Activated T-cell treated with anti-CD3 and anti-CD28 coated beads for 48 hours (primary cell): ENCODE data around the gene LMBRD1.
"Not testable (repeated sequence)": the region's sequence is repeated elsewhere in the genome, so short reads cannot be mapped to it uniquely, and the experiment has no call there.

Experiments used
- DNase-seq: peaks from one replicate; pipeline ENCODE4 v3.0.0-alpha.2; 2020; ENCODE audit warnings: low read depth

LMBRD1 gene

DNA sequence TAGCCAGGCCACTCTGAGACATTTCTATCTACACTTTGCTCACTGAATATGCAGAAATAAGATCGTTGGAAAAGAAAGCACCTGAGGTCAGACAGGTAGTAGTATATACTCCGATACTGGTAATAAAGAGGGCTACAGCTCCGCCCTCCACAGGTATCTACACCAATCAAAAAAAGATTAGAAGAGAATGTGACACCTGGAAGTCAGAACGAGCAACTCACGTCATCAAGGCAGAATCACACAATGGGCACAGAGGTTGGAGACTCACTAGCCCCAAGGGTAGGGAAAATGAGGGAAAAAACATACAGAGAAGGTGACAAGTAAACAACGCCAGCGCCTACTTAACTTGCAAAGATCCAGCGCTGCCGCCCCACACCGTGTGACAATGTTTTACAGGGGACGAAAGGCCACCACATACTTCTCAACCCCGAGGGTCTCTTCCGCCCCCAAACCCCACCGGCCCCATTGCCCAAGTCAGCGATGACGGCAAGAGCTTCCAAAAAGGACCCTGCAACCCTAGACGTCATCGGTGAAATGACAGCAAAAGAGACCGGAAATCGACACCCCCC, 653 bp downstream of the LMBRD1 start:
- no peak for DNase-seq

DNA sequence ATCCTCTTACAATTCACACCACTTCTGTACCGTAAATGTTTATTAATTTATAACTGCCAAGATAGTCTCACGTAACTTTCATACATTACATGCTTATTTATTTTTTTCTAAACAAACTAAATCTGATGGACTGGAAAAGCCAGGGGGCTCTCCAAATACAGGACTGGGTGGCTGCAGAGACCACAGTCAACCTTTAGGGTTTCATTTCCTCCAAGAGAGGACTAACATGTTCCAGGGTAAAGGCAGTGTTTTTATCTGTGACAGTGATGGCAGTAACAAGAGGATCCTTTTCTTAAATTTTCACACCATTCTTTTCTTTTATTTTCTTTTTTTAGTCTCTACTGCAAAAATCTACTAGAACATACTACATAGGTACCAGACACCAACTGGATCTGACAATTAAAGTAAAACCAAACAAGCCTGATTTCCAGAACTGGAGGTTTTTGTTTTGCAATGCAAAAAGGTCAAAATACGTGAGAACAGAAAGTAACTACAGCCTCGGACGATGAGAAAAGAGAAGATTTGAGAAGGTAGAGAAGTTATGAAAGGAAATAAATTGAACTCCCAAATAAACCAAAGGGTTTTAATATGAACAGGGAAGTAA, 1.2 kb downstream of the LMBRD1 start:
- no peak for DNase-seq

DNA sequence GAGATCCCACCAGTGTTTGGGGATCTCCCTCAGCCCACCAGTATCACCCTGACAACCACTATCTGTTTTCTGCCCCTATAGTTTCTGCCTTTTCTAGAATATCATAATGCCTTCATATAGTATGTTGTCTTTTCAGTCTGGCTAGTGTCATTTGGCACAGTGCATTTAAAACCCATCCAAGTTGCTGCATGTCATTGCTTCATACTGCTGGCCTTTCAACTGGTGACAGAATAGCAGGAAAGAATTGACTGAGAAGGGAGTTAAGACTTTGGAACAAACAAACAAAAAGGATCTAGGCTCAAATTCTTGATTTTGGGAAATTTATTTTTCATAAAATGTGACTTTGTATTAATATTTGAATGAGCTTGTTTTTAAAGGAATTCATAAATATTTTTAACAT, 4.5 kb downstream of the LMBRD1 start:
- DNase-seq: no peak

DNA sequence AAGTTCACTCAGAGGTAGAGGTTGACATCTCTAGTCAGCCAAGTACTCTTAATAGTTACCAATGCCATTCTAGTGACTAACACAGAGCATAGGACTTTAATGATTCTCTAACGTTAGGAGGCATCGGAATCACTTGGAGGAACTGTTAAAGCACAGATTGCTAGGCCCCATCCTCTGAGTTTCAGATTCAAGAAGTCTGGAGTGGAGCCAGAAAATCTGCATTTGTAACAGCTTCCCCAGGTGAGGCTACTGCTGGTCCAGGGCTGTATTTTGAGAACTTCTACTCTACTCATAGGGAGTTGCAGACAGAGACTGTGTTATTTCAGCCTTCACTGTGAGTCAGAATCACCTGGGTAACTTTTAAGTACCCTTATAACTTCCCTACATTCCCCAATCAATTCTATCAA, 5.7 kb downstream of the LMBRD1 start:
- no peak for DNase-seq

DNA sequence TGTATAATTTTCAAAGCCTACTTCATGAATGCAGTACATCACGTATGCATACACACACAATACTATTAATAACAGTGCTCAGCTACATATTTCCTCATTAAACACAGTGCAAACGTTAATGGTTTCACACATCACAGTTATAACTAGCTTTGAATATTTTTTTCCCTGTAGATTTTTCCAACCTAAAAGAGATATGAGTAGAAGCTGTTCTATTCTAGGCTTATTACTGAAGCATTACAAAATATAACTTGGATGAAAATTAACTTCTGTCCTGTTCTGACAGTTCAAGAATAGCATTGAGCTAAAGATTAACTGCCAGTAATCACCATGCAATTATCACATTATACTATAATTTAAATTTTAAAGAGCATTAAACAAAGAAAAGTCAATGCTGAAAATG, 6.2 kb downstream of the LMBRD1 start:
- no peak for DNase-seq

DNA sequence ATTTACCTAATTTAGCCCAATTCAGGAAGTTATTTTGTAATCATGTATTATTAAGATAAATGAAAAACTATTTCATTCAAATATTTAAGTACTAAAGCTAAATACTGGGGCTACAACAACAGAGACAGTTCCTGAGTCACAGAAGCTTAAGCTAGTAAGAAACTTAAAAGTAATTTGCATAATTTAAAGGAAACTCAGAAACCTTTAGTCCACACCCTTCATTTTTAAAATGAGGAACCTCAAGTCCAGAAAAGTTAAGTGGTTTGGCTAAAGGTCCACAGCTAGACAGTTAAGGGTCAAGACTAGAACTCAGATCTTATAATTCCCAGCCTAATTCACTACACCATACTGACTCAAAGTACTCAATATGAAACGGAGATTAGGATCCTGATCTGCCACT, 7.2 kb downstream of the LMBRD1 start:
- DNase-seq: no peak

DNA sequence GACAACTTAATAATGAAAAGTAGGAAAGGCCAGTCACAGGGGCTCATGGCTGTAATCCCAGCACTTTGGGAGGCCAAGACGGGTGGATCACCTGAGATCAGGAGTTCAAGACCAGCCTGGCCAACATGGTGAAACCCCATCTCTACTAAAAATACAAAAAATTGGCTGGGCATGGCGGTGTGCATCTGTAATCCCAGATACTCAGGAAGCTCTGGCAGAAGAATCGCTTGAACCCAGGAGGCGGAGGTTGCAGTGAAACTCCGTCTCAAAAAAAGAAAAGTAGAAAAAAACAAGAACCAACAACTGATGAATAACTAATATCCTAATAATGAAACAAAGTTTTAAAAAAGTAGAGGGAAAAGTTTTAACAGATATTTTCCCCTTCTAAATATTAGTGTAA, 9.4 kb downstream of the LMBRD1 start:
- not testable (repeated sequence) for DNase-seq

DNA sequence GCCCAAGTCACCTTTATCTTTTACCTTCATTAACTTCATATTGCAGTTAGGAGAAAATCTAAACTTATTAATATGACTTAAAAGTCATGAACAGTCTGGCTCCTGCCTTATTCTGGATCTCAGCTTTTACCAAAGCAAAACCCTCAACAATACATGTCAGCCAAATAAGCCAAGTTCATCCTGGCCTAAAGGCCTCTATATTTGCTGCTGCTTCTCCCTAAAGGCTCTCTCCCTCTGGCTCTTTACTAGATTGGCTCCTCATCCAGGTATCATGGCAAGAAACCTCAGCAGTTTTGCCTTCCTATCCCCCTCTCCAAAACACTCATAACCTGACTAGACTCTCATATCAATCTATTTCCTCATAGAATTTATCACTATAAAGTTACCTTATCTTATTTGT, 11.1 kb downstream of the LMBRD1 start:
- DNase-seq: no peak

DNA sequence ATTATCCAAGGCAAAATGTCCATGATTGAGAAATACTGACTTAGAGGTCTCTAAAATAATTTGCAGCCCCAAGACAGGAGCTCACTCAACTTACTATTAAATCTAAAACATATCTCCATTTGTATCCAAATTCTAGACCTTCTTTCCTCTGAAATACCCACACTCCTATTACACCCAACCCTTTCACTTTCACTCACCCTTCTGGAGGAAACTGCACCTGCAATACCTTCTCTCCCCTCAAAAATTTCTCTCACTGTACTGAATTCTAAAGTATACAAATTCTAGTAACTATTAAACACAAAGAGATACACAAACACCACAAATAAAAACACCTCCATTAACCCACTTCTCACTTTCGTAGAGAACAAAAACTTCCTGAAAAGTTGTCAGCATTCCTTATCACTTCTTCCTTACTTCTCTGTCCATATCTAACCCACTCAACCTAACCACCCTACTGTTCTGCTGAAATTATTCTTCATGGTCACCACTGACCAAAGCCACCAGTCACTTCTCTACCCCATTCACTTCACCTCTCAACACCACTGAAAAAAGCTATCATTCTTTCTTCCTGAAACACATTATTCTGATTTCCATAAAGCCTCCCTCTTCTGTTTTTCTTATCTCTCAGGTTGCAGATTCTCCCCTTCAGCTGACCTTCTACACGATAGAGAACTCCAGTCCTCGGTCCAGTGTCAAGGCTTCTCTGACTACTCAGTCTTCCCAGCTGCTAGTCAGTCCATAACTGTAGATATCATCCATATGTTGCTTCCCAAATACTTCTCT, 12.0 kb downstream of the LMBRD1 start:
- no peak for DNase-seq

DNA sequence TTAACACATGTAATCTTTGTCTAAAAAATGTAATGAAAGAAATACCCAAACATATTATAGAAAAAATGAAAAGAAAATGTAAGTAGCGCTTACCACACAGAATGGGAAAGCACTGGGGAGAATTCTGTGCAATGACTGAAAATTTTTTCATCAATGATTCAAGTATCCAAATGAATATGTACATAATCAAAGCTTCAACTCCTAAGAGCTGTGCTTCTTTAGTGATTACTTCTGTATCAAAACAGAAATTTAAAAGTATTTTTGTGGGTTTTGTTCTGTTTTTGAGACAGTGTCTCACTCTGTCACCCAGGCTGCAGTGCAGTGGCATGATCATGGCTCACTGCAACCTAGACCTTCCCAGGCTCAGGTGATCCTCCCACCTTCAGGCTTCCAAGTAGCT, 13.7 kb downstream of the LMBRD1 start:
- no peak for DNase-seq

DNA sequence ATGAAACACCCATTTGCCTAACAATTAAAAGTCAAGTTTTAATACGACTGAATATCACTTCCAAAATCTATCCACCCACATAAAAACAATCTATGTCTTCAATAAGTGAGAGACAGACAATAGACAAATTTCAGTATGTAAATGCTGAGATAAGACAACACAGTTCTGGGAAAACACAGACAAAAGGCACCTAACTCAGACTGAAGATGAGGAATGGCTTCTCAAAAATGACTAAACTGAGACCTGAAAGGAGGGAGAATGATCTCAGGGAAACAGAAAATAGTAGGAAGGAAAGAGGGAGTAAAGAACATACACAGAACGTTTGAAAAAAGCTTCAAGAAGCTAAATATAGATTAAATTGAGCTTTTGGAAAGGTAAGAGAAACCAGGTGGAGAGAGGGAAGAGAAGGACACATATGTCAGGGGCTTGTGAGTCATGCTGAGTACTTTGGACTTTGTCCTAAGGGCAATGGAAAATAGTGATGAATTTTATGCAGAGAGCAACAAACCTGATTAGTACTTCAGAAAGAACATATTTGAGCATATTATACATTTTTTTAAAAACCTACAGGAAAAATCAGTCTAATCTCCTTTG, 16.1 kb downstream of the LMBRD1 start:
- no peak for DNase-seq

DNA sequence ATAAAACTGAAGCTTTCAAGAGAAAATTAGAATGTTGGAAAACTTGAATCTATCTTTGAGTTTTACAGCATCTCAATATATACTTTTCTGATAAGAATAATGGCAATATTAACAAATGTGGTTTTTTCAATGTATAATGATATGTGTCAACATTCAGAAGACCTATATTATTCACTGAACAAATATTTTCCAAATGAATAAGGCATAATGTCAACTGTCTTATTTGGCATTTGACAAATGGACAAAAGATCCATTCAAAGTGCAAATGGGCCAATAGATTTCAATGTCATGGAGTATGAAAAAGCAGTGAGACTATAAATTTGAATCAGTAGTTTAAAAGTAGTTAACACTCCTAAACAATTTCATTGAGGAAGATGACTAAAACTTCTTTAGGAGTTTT, 20.9 kb downstream of the LMBRD1 start:
- DNase-seq: no peak

DNA sequence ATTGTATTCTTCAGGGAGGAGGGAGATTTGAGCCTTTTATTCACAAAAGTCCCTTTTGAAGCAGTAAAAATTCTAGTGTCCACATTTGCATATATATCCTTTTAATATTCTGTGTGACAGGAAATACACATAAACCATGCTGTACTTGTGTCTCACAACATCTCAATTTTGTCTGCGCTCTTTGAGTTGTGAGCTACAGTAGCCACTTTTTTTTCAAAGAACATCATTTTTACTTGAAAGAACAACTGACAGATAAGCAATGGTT, 21.3 kb downstream of the LMBRD1 start:
- DNase-seq: no peak

DNA sequence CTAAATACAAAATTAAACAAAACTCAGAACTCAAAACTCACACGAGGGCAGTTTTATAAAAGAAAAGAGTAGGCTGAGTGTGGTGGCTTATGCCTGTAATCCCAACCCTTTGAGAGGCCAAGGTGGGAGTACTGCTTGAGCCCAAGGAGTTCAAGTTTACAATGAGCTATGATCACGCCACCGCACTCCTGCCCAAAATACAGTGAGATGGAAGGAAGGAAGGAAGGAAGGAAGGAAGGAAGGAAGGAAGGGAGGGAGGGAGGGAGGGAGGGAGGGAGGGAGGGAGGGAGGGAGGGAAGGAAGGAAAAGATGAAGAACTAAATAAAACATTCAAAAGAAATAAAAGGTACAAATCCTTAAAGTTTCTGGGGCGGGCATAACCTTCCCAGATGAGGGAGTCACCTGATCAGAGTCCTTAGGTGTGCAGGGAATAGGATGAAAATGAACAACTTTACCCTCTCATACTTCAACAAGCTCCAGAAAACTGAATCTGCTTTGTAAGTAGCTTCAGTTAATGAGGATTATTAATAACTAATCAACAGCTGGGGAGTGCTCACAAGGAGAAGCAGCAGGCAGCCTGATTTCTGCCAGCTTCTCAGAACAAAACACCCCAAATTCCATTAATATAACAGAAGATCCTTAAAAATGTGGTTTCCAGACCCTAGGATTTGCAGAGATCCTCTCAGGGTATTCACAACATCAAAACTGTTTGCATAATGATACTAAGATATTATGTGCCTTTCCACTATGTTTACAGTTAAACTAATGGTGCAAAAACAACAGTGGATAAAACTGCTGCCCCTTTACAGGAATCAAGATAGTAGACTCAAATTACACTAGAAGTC, 21.8 kb downstream of the LMBRD1 start:
- DNase-seq: no peak

DNA sequence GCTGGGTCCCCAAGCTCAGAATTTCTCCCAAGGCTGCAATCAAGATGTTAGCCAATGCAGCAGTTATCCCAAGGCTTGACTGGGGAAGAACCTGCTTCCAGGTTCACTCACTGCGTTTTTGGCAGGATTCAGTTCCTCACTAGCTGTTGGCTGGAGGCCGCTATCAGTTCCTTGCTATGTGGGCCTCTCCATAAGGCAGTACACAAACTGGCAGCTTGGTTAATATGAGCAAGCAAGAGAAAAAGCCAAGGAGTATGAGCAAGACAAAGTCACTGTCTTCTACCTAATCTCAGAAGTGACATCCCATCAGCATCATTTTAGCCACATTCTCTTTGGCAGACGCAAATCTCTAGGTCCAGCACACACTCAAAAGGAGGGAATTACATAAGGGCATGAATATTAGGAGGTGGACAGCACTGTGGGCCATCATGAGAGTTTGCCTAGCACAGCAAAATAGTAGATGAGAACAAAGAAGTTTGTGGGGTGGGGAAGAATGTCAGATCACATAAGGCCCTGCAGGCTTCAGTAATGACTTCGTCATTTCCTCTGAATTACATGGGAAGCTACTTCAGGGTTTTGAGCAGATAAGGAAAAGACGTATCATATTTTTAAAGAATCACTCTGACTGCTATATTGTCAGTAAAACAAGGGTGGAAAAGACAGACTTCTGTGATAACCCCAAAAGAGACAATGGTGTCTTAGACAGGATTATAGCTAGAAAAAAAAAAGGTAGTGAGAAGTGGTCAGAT, 25.5 kb downstream of the LMBRD1 start:
- no peak for DNase-seq

DNA sequence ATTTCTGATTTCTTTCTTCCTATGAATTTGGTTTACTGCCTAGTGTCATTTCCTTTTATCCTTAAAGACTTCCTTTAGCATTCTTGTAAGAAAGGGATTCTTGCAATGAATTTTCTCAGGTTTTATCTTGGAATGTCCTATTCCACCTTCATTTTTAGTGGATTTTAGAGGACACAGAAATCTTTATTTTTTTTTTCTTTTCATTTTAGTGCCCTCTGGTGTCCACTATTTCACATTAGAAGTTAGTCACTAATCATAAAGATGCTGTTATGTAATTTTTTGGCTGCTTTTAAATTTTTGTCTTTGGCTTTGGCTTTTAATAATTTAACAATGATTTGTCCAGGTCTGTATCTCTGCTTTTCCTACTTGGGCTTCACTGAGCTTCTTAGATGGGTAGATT, 28.1 kb downstream of the LMBRD1 start:
- no peak for DNase-seq

DNA sequence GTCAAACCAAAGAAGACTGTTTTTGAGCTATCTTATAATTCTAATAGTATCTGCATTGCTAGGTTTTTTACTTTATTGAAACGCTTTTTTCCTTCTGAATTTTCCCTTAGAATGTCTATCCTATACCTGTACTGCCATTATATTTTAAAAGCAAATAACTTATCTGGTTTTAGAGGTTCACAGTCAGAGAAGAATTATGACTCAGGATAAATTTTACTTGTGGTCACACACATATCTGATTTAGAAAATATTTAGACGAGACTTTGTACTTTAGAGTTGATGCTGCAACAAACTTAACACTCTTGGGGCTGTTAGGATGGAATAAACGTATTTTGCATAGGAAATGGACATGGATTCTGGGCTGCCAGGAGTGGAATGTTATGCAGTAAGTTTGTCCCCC, 33.0 kb downstream of the LMBRD1 start:
- DNase-seq: no peak

DNA sequence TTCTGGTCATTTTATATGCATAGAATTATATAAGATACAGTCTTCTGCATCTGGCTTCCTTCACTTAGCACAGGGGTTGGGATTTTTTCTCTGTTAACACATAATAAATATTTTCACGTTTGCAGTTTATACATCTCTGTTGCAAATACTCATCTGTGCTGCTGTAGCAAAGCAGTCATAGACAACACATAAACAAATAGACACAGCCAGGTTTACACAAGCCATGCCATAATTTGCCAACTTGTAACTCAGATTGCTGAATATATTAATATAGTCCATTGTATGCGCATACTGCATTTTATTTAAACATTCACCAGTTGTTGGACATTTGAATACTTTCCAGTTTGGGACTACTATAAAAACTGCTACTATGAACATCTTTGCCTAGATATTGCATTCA, 35.0 kb downstream of the LMBRD1 start:
- no peak for DNase-seq

DNA sequence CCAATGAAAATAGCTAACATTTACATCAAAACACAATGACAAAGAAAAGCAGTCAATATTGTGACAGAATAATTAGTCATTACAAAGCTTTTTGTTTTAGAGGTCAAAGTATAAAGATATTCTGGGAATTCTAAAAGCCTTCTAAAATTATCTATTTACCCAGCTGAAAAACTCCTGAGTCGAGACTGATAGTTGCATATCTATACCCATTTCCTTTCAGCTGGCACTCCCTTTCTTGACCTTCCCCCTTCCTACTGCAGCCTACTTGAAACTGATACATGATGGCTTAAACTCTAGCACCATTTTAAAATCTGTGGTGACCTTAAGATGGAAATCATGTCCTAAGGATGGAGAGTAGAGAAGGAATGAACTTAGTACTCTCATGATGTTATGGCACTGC, 38.6 kb downstream of the LMBRD1 start:
- no peak for DNase-seq

DNA sequence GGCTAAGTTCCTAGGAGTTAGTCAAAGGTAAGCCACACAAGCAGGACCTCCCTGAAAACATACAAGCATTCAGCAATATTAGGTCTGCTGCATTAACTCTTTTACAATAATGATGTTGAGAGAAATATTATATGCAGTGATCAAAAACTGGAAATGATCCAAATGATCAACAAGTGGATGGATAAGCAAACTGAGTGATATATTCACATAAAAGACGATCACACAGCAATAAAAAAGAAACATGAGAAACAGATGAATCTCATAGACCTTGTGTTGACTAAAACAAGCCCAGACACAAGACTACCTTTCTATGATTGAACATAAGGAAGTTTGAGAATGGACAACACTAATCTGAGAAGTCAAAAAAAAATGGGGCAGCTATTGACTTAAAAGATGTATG, 39.9 kb downstream of the LMBRD1 start:
- DNase-seq: no peak

DNA sequence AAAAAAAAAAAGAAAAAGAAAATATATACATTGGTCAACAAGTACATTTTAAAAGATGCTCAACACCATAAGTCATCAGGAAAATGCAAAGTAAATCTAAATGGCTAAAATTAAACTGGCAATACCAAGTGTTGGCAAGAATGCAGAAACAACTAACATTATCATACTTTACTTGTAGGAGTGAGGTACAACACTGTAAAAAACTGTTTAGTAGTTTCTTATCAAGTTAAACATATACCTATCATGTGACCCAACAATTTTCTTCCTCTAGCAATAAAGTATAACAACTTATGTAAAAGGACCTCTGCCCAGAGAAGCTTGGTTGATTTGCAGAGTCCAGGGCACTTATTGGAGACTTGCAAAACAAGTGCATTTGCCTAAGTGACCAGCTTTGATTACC, 40.4 kb downstream of the LMBRD1 start:
- no peak for DNase-seq

DNA sequence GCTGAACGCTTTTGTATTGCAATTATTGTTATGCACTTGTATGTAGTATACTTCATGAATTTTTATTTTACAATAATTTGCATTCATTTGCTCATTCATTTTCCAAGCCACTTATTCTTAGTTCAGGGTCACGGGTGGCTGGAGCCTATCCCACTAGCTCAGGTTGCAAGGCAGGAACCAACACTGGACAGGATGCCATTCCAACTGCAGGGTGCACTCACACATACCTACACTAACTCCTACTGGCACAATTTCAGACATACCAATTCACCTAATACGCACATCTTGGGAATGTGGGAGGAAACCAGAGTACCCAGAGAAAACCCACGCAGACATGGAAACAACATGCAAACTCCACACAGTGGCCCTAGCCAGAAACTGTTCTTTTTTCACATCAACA, 61.8 kb downstream of the LMBRD1 start:
- no peak for DNase-seq
